HepG2 (cell line): ENCODE data around the gene LSM14B. TPM values are rescaled to one million over a fixed set of nuclear protein-coding genes. Genes with fewer than 3 reads are reported as not detected.

Source experiments
- HNF4G ChIP-seq, 2 experiments: sonication (generic) in 1 of 2; formaldehyde crosslinking in 1 of 2; IDR thresholded peaks; 2 replicates each; pipeline versions ENCODE4 v1.4.0 to v1.6.1; 2011 to 2020; ENCODE audit warnings: borderline replicate concordance in 2 of 2, low read depth in 2 of 2, mild to moderate bottlenecking in 2 of 2, low read length in 1 of 2, missing genetic modification reagents in 1 of 2, moderate library complexity in 1 of 2
- POLR2G ChIP-seq: fragments of 200-400 bp; formaldehyde crosslinking; IDR thresholded peaks from 2 replicates; pipeline ENCODE4 v1.6.1; 2018; ENCODE audit warnings: mild to moderate bottlenecking, low read depth, low read length, moderate library complexity
- SNAPC2 ChIP-seq: sonication (generic); formaldehyde crosslinking; IDR thresholded peaks from 2 replicates; pipeline ENCODE4 v1.8.1; 2022; ENCODE audit warnings: mild to moderate bottlenecking, missing genetic modification reagents
- TAF1 ChIP-seq: sonication (generic); formaldehyde crosslinking; IDR thresholded peaks from 2 replicates; pipeline ENCODE4 v1.4.0; 2020; ENCODE audit warnings: missing genetic modification reagents
- TCF7L2 ChIP-seq: IDR thresholded peaks from 2 replicates; pipeline ENCODE4 v1.6.1; 2011; ENCODE audit warnings: mild to moderate bottlenecking, low read depth, low read length, moderate library complexity
- U2AF1 ChIP-seq: fragments of 200-400 bp; formaldehyde crosslinking; optimal IDR thresholded peaks from 2 replicates; pipeline ENCODE3; 2017; ENCODE audit warnings: mild to moderate bottlenecking, low read depth, low read length
- ZBTB1 ChIP-seq: sonication (generic); formaldehyde crosslinking; IDR thresholded peaks from 2 replicates; pipeline ENCODE4 v1.4.0; 2020; ENCODE audit warnings: missing genetic modification reagents, borderline replicate concordance
- ZFP62 ChIP-seq: sonication (generic); formaldehyde crosslinking; IDR thresholded peaks from 2 replicates; pipeline ENCODE4 v1.4.0; 2020; ENCODE audit warnings: missing genetic modification reagents
- ZFY ChIP-seq: sonication (generic); formaldehyde crosslinking; IDR thresholded peaks from 2 replicates; pipeline ENCODE4 v1.4.0; 2020; ENCODE audit warnings: missing genetic modification reagents
- ZMYM3 ChIP-seq: sonication (generic); formaldehyde crosslinking; IDR thresholded peaks from 2 replicates; pipeline ENCODE4 v1.5.1; 2020; ENCODE audit warnings: mild to moderate bottlenecking, missing genetic modification reagents
- ZMYM4 ChIP-seq: sonication (generic); formaldehyde crosslinking; IDR thresholded peaks from 2 replicates; pipeline ENCODE4 v1.8.1; 2023; ENCODE audit warnings: mild to moderate bottlenecking, missing genetic modification reagents
- ZNF335 ChIP-seq: sonication (generic); formaldehyde crosslinking; IDR thresholded peaks from 2 replicates; pipeline ENCODE4 v1.4.0; 2020; ENCODE audit warnings: missing genetic modification reagents
- ZNF616 ChIP-seq: sonication (generic); formaldehyde crosslinking; IDR thresholded peaks from 2 replicates; pipeline ENCODE4 v1.5.0; 2020; ENCODE audit warnings: low read depth, mild to moderate bottlenecking, missing genetic modification reagents
- ZSCAN20 ChIP-seq: sonication (generic); formaldehyde crosslinking; IDR thresholded peaks from 2 replicates; pipeline ENCODE4 v1.4.0; 2020; ENCODE audit warnings: missing genetic modification reagents, mild to moderate bottlenecking, borderline replicate concordance
- polyA plus RNA-seq, 8 experiments: library from polyadenylated mRNA; depleted of rRNA in 3 of 8; stranded (reverse) in 7 of 8; unstranded in 1 of 8; fragments of >200 nt; fragmentation: Illumina TruSeq in 4 of 8; extraction: Trizol in 4 of 8; gene quantifications; 2 replicates each; pipeline versions ENCODE4 v1.2.1 to v1.2.3, GENCODE V29; 2011 to 2016; ENCODE audit warnings: low read depth in 4 of 8, missing spikeins in 1 of 8, mixed read lengths in 1 of 8; ENCODE audit not compliant: insufficient read depth in 1 of 8
- total RNA-seq, 5 experiments: library from RNA; depleted of rRNA; stranded (reverse); fragments of >200 nt; fragmentation: Illumina TruSeq; extraction: Trizol; gene quantifications; 2 replicates each; pipeline ENCODE4 v1.2.3, GENCODE V29; 2016; ENCODE audit warnings: low read depth in 1 of 5
- TF ChIP-seq, protein P1 (sequence below): sonication (generic); formaldehyde crosslinking; IDR thresholded peaks from 2 replicates; pipeline ENCODE4 v1.9.0; 2022; ENCODE audit warnings: missing genetic modification reagents, mild to moderate bottlenecking, borderline replicate concordance
- TF ChIP-seq, protein P2 (sequence below): sonication (generic); formaldehyde crosslinking; IDR thresholded peaks from 2 replicates; pipeline ENCODE4 v1.8.1; 2023; ENCODE audit warnings: mild to moderate bottlenecking, missing genetic modification reagents, borderline replicate concordance
- TF ChIP-seq, protein P3 (sequence below): sonication (generic); formaldehyde crosslinking; IDR thresholded peaks from 2 replicates; pipeline ENCODE4 v1.5.0; 2020; ENCODE audit warnings: mild to moderate bottlenecking, missing genetic modification reagents, moderate library complexity
- TF ChIP-seq, protein P4 (sequence below): sonication (generic); formaldehyde crosslinking; IDR thresholded peaks from 2 replicates; pipeline ENCODE4 v1.4.0; 2020; ENCODE audit warnings: missing genetic modification reagents, mild to moderate bottlenecking, borderline replicate concordance
- TF ChIP-seq, protein P5 (sequence below): IDR thresholded peaks from 2 replicates; pipeline ENCODE4 v1.6.1; 2016; ENCODE audit warnings: mild to moderate bottlenecking, missing biosample characterization, missing genetic modification reagents
- TF ChIP-seq, protein P6 (sequence below): sonication (generic); formaldehyde crosslinking; IDR thresholded peaks from 2 replicates; pipeline ENCODE4 v1.5.1; 2020; ENCODE audit warnings: missing genetic modification reagents, mild to moderate bottlenecking, borderline replicate concordance
- TF ChIP-seq, protein P7 (sequence below): sonication (generic); formaldehyde crosslinking; IDR thresholded peaks from 2 replicates; pipeline ENCODE4 v1.5.0; 2020; ENCODE audit warnings: missing genetic modification reagents

LSM14B gene
- total and polyA plus RNA-seq, 2 of the 13 experiments (the other 11 are each of a cell fraction or from before 2014, with no cell fraction given): 43.3 to 79.2 TPM

DNA sequence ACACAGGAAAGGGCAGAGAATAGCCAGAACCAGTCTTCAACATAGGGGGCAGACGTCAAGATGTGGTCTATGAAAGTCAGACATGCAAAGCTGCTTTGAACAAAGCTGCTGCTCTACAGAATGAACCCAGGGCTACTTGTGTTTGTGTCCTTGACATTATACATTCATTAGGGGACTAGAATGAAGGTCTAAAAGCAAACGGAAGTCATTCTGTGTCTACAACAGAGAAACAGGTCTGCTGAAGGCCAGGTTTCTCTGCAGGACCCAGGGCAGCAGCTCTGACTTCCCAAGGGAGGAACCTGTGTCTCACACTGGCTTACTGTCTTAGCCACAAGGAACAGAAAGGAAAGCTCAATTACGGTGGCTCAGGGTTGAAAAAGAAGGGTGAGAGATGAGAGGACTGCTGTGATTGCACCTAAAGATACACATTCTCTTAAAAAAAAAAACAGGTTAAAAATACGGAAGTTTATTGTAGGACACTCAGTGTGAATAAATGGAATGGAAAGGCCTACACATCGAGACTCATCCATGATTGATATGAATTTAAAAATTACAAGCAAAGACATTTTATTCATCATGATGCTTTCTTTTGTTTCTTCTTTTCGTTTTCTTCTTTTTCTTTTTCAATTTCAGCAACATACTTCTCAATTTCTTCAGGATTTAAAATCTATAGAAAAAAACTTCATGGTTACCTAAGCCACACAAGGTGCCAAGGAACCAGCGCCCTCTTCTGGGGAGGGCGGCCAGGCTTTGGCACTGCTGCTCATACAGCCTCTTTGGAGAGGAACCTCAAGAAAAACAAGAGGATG is 14.2 kb downstream of the LSM14B start (continued):
- TF ChIP-seq, protein P1, sequence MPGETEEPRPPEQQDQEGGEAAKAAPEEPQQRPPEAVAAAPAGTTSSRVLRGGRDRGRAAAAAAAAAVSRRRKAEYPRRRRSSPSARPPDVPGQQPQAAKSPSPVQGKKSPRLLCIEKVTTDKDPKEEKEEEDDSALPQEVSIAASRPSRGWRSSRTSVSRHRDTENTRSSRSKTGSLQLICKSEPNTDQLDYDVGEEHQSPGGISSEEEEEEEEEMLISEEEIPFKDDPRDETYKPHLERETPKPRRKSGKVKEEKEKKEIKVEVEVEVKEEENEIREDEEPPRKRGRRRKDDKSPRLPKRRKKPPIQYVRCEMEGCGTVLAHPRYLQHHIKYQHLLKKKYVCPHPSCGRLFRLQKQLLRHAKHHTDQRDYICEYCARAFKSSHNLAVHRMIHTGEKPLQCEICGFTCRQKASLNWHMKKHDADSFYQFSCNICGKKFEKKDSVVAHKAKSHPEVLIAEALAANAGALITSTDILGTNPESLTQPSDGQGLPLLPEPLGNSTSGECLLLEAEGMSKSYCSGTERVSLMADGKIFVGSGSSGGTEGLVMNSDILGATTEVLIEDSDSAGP (CRISPR knock-in tag): no peak
- TF ChIP-seq TAF1 (CRISPR knock-in tag): no peak
- TF ChIP-seq U2AF1: no peak
- no peak for TF ChIP-seq ZNF616 (CRISPR knock-in tag)
- TF ChIP-seq, protein P2, sequence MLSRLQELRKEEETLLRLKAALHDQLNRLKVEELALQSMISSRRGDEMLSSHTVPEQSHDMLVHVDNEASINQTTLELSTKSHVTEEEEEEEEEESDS (CRISPR knock-in tag): no peak
- no peak for TF ChIP-seq ZFY (CRISPR knock-in tag)
- TF ChIP-seq ZNF335 (CRISPR knock-in tag): no peak
- peak; percentile 54; the same call in 1 of the 2 replicates for TF ChIP-seq POLR2G
- TF ChIP-seq, protein P3, sequence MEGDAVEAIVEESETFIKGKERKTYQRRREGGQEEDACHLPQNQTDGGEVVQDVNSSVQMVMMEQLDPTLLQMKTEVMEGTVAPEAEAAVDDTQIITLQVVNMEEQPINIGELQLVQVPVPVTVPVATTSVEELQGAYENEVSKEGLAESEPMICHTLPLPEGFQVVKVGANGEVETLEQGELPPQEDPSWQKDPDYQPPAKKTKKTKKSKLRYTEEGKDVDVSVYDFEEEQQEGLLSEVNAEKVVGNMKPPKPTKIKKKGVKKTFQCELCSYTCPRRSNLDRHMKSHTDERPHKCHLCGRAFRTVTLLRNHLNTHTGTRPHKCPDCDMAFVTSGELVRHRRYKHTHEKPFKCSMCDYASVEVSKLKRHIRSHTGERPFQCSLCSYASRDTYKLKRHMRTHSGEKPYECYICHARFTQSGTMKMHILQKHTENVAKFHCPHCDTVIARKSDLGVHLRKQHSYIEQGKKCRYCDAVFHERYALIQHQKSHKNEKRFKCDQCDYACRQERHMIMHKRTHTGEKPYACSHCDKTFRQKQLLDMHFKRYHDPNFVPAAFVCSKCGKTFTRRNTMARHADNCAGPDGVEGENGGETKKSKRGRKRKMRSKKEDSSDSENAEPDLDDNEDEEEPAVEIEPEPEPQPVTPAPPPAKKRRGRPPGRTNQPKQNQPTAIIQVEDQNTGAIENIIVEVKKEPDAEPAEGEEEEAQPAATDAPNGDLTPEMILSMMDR: peak; percentile 88
- no peak for TF ChIP-seq ZFP62 (CRISPR knock-in tag)
- TF ChIP-seq, protein P4, sequence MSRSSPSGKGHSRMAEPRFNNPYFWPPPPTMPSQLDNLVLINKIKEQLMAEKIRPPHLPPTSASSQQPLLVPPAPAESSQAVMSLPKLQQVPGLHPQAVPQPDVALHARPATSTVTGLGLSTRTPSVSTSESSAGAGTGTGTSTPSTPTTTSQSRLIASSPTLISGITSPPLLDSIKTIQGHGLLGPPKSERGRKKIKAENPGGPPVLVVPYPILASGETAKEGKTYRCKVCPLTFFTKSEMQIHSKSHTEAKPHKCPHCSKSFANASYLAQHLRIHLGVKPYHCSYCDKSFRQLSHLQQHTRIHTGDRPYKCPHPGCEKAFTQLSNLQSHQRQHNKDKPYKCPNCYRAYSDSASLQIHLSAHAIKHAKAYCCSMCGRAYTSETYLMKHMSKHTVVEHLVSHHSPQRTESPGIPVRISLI (CRISPR knock-in tag): peak; percentile 78; the same call in 1 of the 2 replicates
- TF ChIP-seq, protein P5, sequence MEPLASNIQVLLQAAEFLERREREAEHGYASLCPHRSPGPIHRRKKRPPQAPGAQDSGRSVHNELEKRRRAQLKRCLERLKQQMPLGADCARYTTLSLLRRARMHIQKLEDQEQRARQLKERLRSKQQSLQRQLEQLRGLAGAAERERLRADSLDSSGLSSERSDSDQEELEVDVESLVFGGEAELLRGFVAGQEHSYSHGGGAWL (CRISPR knock-in tag): no peak
- no peak for TF ChIP-seq ZSCAN20
- no peak for TF ChIP-seq ZMYM3 (CRISPR knock-in tag)
- TF ChIP-seq SNAPC2 (CRISPR knock-in tag): no peak
- no peak for TF ChIP-seq TCF7L2
- TF ChIP-seq ZBTB1 (CRISPR knock-in tag): no peak
- TF ChIP-seq, protein P6, sequence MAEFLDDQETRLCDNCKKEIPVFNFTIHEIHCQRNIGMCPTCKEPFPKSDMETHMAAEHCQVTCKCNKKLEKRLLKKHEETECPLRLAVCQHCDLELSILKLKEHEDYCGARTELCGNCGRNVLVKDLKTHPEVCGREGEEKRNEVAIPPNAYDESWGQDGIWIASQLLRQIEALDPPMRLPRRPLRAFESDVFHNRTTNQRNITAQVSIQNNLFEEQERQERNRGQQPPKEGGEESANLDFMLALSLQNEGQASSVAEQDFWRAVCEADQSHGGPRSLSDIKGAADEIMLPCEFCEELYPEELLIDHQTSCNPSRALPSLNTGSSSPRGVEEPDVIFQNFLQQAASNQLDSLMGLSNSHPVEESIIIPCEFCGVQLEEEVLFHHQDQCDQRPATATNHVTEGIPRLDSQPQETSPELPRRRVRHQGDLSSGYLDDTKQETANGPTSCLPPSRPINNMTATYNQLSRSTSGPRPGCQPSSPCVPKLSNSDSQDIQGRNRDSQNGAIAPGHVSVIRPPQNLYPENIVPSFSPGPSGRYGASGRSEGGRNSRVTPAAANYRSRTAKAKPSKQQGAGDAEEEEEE (CRISPR knock-in tag): no peak
- no peak for TF ChIP-seq HNF4G (IDR thresholded peaks at IDR 0.05; ENCODE audit: borderline replicate concordance, low read depth, low read length)
- no peak for TF ChIP-seq HNF4G (CRISPR knock-in tag; IDR thresholded peaks at IDR 0.05; ENCODE audit: borderline replicate concordance, low read depth)
- TF ChIP-seq, protein P7, sequence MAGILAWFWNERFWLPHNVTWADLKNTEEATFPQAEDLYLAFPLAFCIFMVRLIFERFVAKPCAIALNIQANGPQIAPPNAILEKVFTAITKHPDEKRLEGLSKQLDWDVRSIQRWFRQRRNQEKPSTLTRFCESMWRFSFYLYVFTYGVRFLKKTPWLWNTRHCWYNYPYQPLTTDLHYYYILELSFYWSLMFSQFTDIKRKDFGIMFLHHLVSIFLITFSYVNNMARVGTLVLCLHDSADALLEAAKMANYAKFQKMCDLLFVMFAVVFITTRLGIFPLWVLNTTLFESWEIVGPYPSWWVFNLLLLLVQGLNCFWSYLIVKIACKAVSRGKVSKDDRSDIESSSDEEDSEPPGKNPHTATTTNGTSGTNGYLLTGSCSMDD (CRISPR knock-in tag): no peak
- no peak for TF ChIP-seq ZMYM4 (CRISPR knock-in tag)
